ENCODE measurements around the gene CDK5RAP1. TPM values are rescaled to one million over a fixed set of nuclear protein-coding genes. Genes with fewer than 3 reads are reported as not detected.

The CDK5RAP1 gene
- total and polyA plus RNA-seq, 2 of the 8 experiments (the other 6 are each of a cell fraction or from before 2014, with no cell fraction given): 37.8 to 46.6 TPM

GRCh38 chr20:33352258-33353012, 48.9 kb downstream of the CDK5RAP1 start:
- peaks cover 9 to 15% (median 10%) of the 10 kb centered on the region in 4 experiments; a peak in 6 of 7 replicates for H3K4me1 ChIP-seq (replicated peaks in 1 of 4; ENCODE audit: control insufficient read depth in 3 of 4, insufficient read depth in 4 of 4, low read length in 3 of 4)
- peak overlapping the region; percentile 85 for H2BK5ac ChIP-seq (ENCODE audit: low read depth, low read length)
- ChIA-PET POLR2A (ENCODE audit: partially characterized antibody) (no interaction called here), CTCF (ENCODE audit: partially characterized antibody) (no interaction called here)
- H3K27me3 ChIP-seq (replicated peaks in 1 of 4; ENCODE audit: control insufficient read depth in 3 of 4, extremely low read depth in 1 of 4, insufficient read depth in 3 of 4, low read length in 3 of 4): no peaks in the 10 kb centered on the region
- H3K23me2 ChIP-seq (ENCODE audit: low read depth, low read length): no peaks in the 10 kb centered on the region
- H2BK20ac ChIP-seq (ENCODE audit: low read length): no peak overlapping the region
- H3K79me1 ChIP-seq (ENCODE audit: low read depth, low read length): no peaks in the 10 kb centered on the region
- H3K14ac ChIP-seq (ENCODE audit: insufficient read length): no peak overlapping the region
- DNase-seq (ENCODE audit: low read depth in 1 of 2, low spot score in 2 of 2): no peak
- no peak for FAIRE-seq
- no peak overlapping the region for H2BK120ac ChIP-seq (replicated peaks; ENCODE audit: low read depth, low read length)
- H2BK15ac ChIP-seq (ENCODE audit: low read length): 0 out of 2 replicates have a peak overlapping the region, but pooled peaks have one; percentile 65
- peak overlapping the region; percentile 48; the same call in 1 of the 2 replicates for H3K18ac ChIP-seq (ENCODE audit: extremely low read depth, low read length)
- H3K23ac ChIP-seq (ENCODE audit: insufficient read length): no peak overlapping the region
- peak overlapping the region; percentile 50; the same call in 1 of the 2 replicates for H2BK12ac ChIP-seq (ENCODE audit: low read depth, low read length)
- no peak overlapping the region for H2AFZ ChIP-seq (ENCODE audit: low read length)
- no peak overlapping the region for H4K5ac ChIP-seq (ENCODE audit: insufficient read length, low read depth, low read length)
- WGBS, 2 experiments (ENCODE audit: extremely low coverage in 1 of 2, insufficient coverage in 1 of 2, insufficient read length in 1 of 2, insufficient replicate concordance in 2 of 2, low coverage in 1 of 2, low lambda C conversion rate in 2 of 2, missing lambda C conversion rate in 1 of 2): 80% methylated on average over 16 of the region's 16 CpGs; no CpG with 5 or more reads in 1 of the 2 experiments
- no peaks in the 10 kb centered on the region for H3K79me2 ChIP-seq (ENCODE audit: control insufficient read depth in 1 of 2, insufficient read depth in 2 of 2, low read length in 2 of 2)
- no peak overlapping the region for H3K4ac ChIP-seq (replicated peaks; ENCODE audit: insufficient read length, low read depth, low read length)
- H3K56ac ChIP-seq (replicated peaks; ENCODE audit: insufficient read length, low read depth, low read length): no peak overlapping the region
- peak overlapping the region; percentile 94 for H2AK5ac ChIP-seq (ENCODE audit: low read depth, low read length)
- no peak overlapping the region; the same call in 1 of the 2 replicates for H3K27ac ChIP-seq (ENCODE audit: low read depth, low read length)
- no peak overlapping the region for H3K4me2 ChIP-seq (ENCODE audit: insufficient read depth in 1 of 2, low read depth in 2 of 2, low read length in 2 of 2)
- no peak overlapping the region for H3K9ac ChIP-seq (replicated peaks in 1 of 4; ENCODE audit: extremely low read depth in 1 of 4, low read depth in 3 of 4, low read length in 3 of 4)
- H4K8ac ChIP-seq (ENCODE audit: extremely low read depth, insufficient read depth, low read length): no peak overlapping the region; the same call in 1 of the 2 replicates
- peak overlapping the region; percentile 17 for H4K91ac ChIP-seq (replicated peaks; ENCODE audit: insufficient read length, low read length)
- H4K20me1 ChIP-seq (replicated peaks in 1 of 2; ENCODE audit: control insufficient read depth in 1 of 2, insufficient read depth in 2 of 2, low read length in 2 of 2): no peaks in the 10 kb centered on the region
- H3K4me3 ChIP-seq (ENCODE audit: extremely low read depth in 1 of 4, insufficient read depth in 2 of 4, low read depth in 3 of 4, low read length in 4 of 4): no peak overlapping the region
- H3K36me3 ChIP-seq (ENCODE audit: control insufficient read depth in 2 of 4, insufficient read depth in 4 of 4, low read length in 3 of 4): no peaks in the 10 kb centered on the region
- no peaks in the 10 kb centered on the region for H3K9me3 ChIP-seq (ENCODE audit: insufficient read depth in 2 of 2, low read depth in 1 of 2, low read length in 1 of 2)
- no peak for TF ChIP-seq PHF8 (conservative IDR thresholded peaks at IDR 0.05; ENCODE audit: low read depth, low read length)
- TF ChIP-seq MAFK (IDR thresholded peaks at IDR 0.05; ENCODE audit: low read depth, low read length): no peak
- TF ChIP-seq SIX5 (IDR thresholded peaks at IDR 0.05; ENCODE audit: low read depth, low read length): no peak
- TF ChIP-seq CHD1 (IDR thresholded peaks at IDR 0.05; ENCODE audit: low read depth, low read length): no peak
- no peak for TF ChIP-seq CBX8 (IDR thresholded peaks at IDR 0.05; ENCODE audit: borderline replicate concordance, low read depth, low read length)
- TF ChIP-seq CTCF (IDR thresholded peaks at IDR 0.05; ENCODE audit: control extremely low read depth in 1 of 3, insufficient read depth in 1 of 3, low read depth in 1 of 3, low read length in 3 of 3): no peak
- no peak for TF ChIP-seq RBBP5 (IDR thresholded peaks at IDR 0.05; ENCODE audit: borderline replicate concordance, low read depth, low read length)
- TF ChIP-seq TBP (IDR thresholded peaks at IDR 0.05; ENCODE audit: low read depth, low read length): no peak
- no peak for TF ChIP-seq BACH1 (IDR thresholded peaks at IDR 0.05; ENCODE audit: low read length)

Data from H1 (cell line).